ENCODE measurements around the gene AMPH.

The AMPH gene

GRCh38 chr7:38334163-38334562, 297.0 kb downstream of the AMPH start:
- FAIRE-seq (no peak), DNase-seq (ENCODE audit: insufficient read length, low spot score) (no peak)
- no peak for TF ChIP-seq POU2F2 (IDR thresholded peaks at IDR 0.05; ENCODE audit: low read depth, low read length)
- TF ChIP-seq PAX5 (IDR thresholded peaks at IDR 0.05; ENCODE audit: insufficient read depth, low read length, severe bottlenecking) = no peak

Data from GM12891 (cell line).